Myocyte (in vitro differentiated cells): Measurements from ENCODE around the gene TMEM14C. TPM values are rescaled to one million over a fixed set of nuclear protein-coding genes. Genes with fewer than 3 reads are reported as not detected.

Experiments used
- DNase-seq: peaks from one replicate; pipeline ENCODE4 v3.0.0-alpha.2; 2012; ENCODE audit warnings: low read depth
- total RNA-seq: library from RNA; depleted of rRNA; stranded (reverse); fragments of >200 nt; gene quantifications from 2 replicates; pipeline ENCODE4 v1.2.3, GENCODE V29; 2014

Gene TMEM14C
- total RNA-seq, 1 donor from 2014 or later: 196 TPM

DNA sequence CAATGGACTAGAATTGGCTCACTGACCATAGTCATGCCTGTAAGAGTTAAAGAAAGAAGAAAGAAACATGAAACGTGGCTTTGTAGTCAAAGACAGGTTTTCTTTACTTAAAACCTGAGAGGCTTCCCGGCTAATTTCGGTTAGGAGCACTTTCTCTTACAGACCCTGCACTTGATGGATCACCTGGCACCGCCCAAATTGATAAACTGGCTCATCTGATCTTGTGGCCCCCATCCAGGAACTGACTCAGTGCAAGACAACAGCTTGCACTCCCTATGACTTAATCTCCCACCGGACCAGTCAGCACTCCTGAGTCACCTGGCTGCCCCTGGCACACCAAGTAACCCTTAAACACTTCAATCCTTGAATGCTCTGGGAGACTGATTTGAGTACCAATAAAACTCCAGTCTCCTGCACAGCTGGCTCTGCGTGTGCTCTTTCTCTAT lies 37.0 kb downstream of the TMEM14C start:
- DNase-seq: peak; percentile 45

- DNase-seq: peak; percentile 85
These were observed 40.1 kb downstream of the TMEM14C start for GRCh38 chr6:10763006-10763405.

GRCh38 chr6:10769419-10769818 lies 46.5 kb downstream of the TMEM14C start:
- no peak for DNase-seq

GRCh38 chr6:10771371-10771894 lies 48.6 kb downstream of the TMEM14C start:
- DNase-seq: no peak

DNA sequence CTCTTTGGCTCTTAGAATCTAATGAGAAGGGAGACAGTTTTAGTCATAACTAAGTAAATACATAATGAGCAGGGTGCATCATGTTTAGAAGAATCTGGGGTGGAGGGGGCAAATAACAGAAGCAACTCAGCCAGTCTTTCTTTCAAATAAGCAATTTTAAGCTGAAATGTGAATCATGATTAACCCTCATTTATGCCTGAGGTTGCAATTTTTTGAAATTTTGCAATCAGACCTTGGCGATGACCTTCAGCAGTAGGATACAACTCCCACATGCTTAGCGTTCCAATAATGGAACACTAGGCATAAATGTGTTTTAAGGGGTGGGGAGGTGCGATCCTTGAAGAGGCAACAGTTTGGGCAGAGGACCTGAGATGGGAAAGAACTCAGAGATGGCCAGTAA lies 55.4 kb downstream of the TMEM14C start:
- no peak for DNase-seq

GRCh38 chr6:10779076-10779475 lies 56.2 kb downstream of the TMEM14C start:
- no peak for DNase-seq

Other genes with a start within 250 kb of the TMEM14C start
- 0.36 and 0.43 TPM in 2 replicates for gene GCNT2, start 201.7 kb upstream of the TMEM14C start, total RNA-seq
- 0.75 TPM in 1 of 2 replicates, not detected in the other for gene C6orf52, start 28.5 kb upstream of the TMEM14C start, total RNA-seq
- gene PAK1IP1, start 28.1 kb upstream of the TMEM14C start, total RNA-seq: 25.3 and 30.3 TPM in 2 replicates
- gene TMEM14B, start 24.7 kb downstream of the TMEM14C start, total RNA-seq: 52.9 and 74.1 TPM in 2 replicates
- gene MAK, start 115.5 kb downstream of the TMEM14C start, total RNA-seq: 0.05 TPM in 1 of 2 replicates, not detected in the other
- gene GCM2, start 159.0 kb downstream of the TMEM14C start, total RNA-seq: not detected in 2 replicates
- gene SYCP2L, start 164.0 kb downstream of the TMEM14C start, total RNA-seq: 0.40 TPM in 1 of 2 replicates, not detected in the other